HG02885 (cell line): Measurements from ENCODE around the gene KIAA0513.

Experiments used
- ATAC-seq: cut with Tn5 transposase; IDR thresholded peaks from one replicate; pipeline ENCODE4 v1.9.1; 2021; ENCODE audit warnings: mild to moderate bottlenecking; ENCODE audit not compliant: unreplicated experiment, poor library complexity

Gene KIAA0513

GRCh38 chr16:85126705-85127378 lies 99.2 kb downstream of the KIAA0513 start:
- no peak for ATAC-seq

GRCh38 chr16:85127379-85127723 lies 99.8 kb downstream of the KIAA0513 start:
- no peak for ATAC-seq

- ATAC-seq = no peak
Measured at GRCh38 chr16:85128079-85128837, 100.7 kb downstream of the KIAA0513 start.

- ATAC-seq = no peak
Measured at GRCh38 chr16:85129876-85130704, 102.5 kb downstream of the KIAA0513 start.

GRCh38 chr16:85130705-85131028 lies 103.1 kb downstream of the KIAA0513 start:
- no peak for ATAC-seq

GRCh38 chr16:85132456-85133289 lies 105.1 kb downstream of the KIAA0513 start:
- ATAC-seq = no peak

GRCh38 chr16:85133290-85133599 lies 105.7 kb downstream of the KIAA0513 start:
- no peak for ATAC-seq

GRCh38 chr16:85134076-85134788 lies 106.6 kb downstream of the KIAA0513 start:
- no peak for ATAC-seq

- ATAC-seq = no peak
Measured at GRCh38 chr16:85134789-85135142, 107.2 kb downstream of the KIAA0513 start.

GRCh38 chr16:85136213-85136701 lies 108.7 kb downstream of the KIAA0513 start:
- ATAC-seq = no peak

- ATAC-seq = no peak
Measured at GRCh38 chr16:85136702-85137322, 109.2 kb downstream of the KIAA0513 start.

GRCh38 chr16:85137323-85138072 lies 109.9 kb downstream of the KIAA0513 start:
- ATAC-seq = no peak

- no peak for ATAC-seq
Measured at GRCh38 chr16:85138073-85138824, 110.7 kb downstream of the KIAA0513 start.

- no peak for ATAC-seq
Measured at GRCh38 chr16:85138825-85139627, 111.4 kb downstream of the KIAA0513 start.

- ATAC-seq = no peak
Measured at GRCh38 chr16:85139881-85140339, 112.3 kb downstream of the KIAA0513 start.

- no peak for ATAC-seq
Measured at GRCh38 chr16:85140455-85141012, 112.9 kb downstream of the KIAA0513 start.
